ENCODE results near the gene CARTPT.

DNA sequence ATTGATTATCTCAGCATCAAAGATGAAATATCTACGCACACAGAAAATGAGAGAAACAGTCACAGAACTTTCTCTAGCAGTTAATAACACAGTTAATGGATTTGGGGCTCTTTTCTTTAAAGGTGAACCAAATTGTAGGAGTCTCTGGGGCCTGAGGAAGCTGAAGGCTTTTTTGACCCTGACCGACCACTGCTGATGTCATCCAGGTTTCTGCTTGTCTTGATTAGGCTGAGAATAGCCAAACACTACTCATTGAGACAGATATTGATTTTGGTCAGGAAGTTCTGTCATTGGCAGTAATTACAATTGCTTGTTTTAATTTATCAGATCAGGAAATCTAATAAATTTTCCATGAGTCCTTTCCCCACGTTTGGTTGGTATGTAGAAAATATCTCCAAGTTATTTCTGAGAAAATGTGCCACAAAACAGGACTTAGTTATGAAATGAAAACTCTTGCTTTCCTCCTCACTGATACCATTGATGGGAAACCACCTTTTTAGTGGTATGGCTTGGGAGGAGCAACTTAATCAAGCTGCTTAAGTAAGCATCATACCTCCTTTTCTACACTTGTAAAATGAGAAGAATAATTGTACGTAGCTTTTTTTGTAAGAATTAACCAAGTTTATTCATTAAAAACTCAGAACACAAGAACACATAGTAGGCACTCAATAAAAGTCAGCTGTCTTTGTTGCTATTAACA lies 19.7 kb downstream of the CARTPT start:
- TF ChIP-seq GABPA (IDR thresholded peaks at IDR 0.05; ENCODE audit: low read depth) (no peak), FOXM1 (IDR thresholded peaks at IDR 0.05; ENCODE audit: low read depth, low read length) (no peak), SMAD1 (IDR thresholded peaks at IDR 0.05; ENCODE audit: low read depth, partially characterized antibody) (no peak), SRF (IDR thresholded peaks at IDR 0.05; ENCODE audit: low read depth in 2 of 2, low read length in 2 of 2) (no peak), POLR2AphosphoS2 (IDR thresholded peaks at IDR 0.05; ENCODE audit: low read depth, low read length) (no peak), LARP7 (IDR thresholded peaks at IDR 0.05) (no peak), SMC3 (IDR thresholded peaks at IDR 0.05; ENCODE audit: borderline replicate concordance, low read length) (no peak), EP300 (IDR thresholded peaks at IDR 0.05; ENCODE audit: borderline replicate concordance in 1 of 2, control insufficient read depth in 1 of 2, low read depth in 2 of 2, low read length in 2 of 2) (no peak), BACH1 (IDR thresholded peaks at IDR 0.05; ENCODE audit: borderline replicate concordance) (no peak), CBX3 (IDR thresholded peaks at IDR 0.05; ENCODE audit: borderline replicate concordance, low read depth) (no peak)
- TF ChIP-seq, protein P1, sequence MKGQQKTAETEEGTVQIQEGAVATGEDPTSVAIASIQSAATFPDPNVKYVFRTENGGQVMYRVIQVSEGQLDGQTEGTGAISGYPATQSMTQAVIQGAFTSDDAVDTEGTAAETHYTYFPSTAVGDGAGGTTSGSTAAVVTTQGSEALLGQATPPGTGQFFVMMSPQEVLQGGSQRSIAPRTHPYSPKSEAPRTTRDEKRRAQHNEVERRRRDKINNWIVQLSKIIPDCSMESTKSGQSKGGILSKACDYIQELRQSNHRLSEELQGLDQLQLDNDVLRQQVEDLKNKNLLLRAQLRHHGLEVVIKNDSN (IDR thresholded peaks at IDR 0.05; ENCODE audit: borderline replicate concordance, extremely low read length, insufficient read depth, low read depth, low read length): no peak
- TF ChIP-seq, protein P2, sequence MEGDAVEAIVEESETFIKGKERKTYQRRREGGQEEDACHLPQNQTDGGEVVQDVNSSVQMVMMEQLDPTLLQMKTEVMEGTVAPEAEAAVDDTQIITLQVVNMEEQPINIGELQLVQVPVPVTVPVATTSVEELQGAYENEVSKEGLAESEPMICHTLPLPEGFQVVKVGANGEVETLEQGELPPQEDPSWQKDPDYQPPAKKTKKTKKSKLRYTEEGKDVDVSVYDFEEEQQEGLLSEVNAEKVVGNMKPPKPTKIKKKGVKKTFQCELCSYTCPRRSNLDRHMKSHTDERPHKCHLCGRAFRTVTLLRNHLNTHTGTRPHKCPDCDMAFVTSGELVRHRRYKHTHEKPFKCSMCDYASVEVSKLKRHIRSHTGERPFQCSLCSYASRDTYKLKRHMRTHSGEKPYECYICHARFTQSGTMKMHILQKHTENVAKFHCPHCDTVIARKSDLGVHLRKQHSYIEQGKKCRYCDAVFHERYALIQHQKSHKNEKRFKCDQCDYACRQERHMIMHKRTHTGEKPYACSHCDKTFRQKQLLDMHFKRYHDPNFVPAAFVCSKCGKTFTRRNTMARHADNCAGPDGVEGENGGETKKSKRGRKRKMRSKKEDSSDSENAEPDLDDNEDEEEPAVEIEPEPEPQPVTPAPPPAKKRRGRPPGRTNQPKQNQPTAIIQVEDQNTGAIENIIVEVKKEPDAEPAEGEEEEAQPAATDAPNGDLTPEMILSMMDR (IDR thresholded peaks at IDR 0.05 in 2 of 3, conservative IDR thresholded peaks at IDR 0.05 in 1 of 3; ENCODE audit: control insufficient read depth in 2 of 3, extremely low read depth in 1 of 3, insufficient read depth in 1 of 3, low read depth in 3 of 3, low read length in 3 of 3): no peak

Data from GM12878 (cell line).